HepG2 (cell line): ENCODE measurements around the gene H2AZ2. TPM values are rescaled to one million over a fixed set of nuclear protein-coding genes. Genes with fewer than 3 reads are reported as not detected.
A peak's percentile ranks its signal among the peaks of the same experiment; 100 is the strongest.

Experiments used
- ELF1 ChIP-seq: sonication (generic); formaldehyde crosslinking; IDR thresholded peaks from 2 replicates; pipeline ENCODE4 v1.4.0; 2020; ENCODE audit warnings: missing genetic modification reagents
- FOXA3 ChIP-seq: IDR thresholded peaks from 2 replicates; pipeline ENCODE4 v1.6.1; 2016; ENCODE audit warnings: missing genetic modification reagents, missing compliant biosample characterization
- FOXC1 ChIP-seq: sonication (generic); formaldehyde crosslinking; IDR thresholded peaks from 2 replicates; pipeline ENCODE4 v1.8.0; 2022; ENCODE audit warnings: mild to moderate bottlenecking, missing genetic modification reagents, borderline replicate concordance
- GATAD1 ChIP-seq: IDR thresholded peaks from 2 replicates; pipeline ENCODE4 v1.6.1; 2016; ENCODE audit warnings: missing genetic modification reagents, missing compliant biosample characterization
- GATAD2A ChIP-seq: IDR thresholded peaks from 2 replicates; pipeline ENCODE4 v1.6.1; 2016
- HNRNPL ChIP-seq: fragments of 200-400 bp; formaldehyde crosslinking; IDR thresholded peaks from 2 replicates; pipeline ENCODE4 v1.6.1; 2017; ENCODE audit warnings: mild to moderate bottlenecking, low read depth, low read length
- IKZF5 ChIP-seq: IDR thresholded peaks from 2 replicates; pipeline ENCODE4 v1.6.1; 2018; ENCODE audit warnings: missing genetic modification reagents, mild to moderate bottlenecking, missing compliant biosample characterization
- PATZ1 ChIP-seq: sonication (generic); formaldehyde crosslinking; IDR thresholded peaks from 2 replicates; pipeline ENCODE4 v1.4.0; 2020; ENCODE audit warnings: missing genetic modification reagents
- RBM22 ChIP-seq: fragments of 200-400 bp; formaldehyde crosslinking; optimal IDR thresholded peaks from 2 replicates; pipeline ENCODE3; 2017; ENCODE audit warnings: mild to moderate bottlenecking, low read length, moderate library complexity
- U2AF1 ChIP-seq: fragments of 200-400 bp; formaldehyde crosslinking; optimal IDR thresholded peaks from 2 replicates; pipeline ENCODE3; 2017; ENCODE audit warnings: mild to moderate bottlenecking, low read depth, low read length
- XRCC5 ChIP-seq: fragments of 200-400 bp; formaldehyde crosslinking; optimal IDR thresholded peaks from 2 replicates; pipeline ENCODE3; 2017; ENCODE audit warnings: mild to moderate bottlenecking, low read length
- YEATS4 ChIP-seq: sonication (generic); formaldehyde crosslinking; IDR thresholded peaks from 2 replicates; pipeline ENCODE4 v1.4.0; 2020; ENCODE audit warnings: missing genetic modification reagents, borderline replicate concordance
- ZBTB10 ChIP-seq: sonication (generic); formaldehyde crosslinking; IDR thresholded peaks from 2 replicates; pipeline ENCODE4 v1.4.0; 2020; ENCODE audit warnings: missing genetic modification reagents, borderline replicate concordance
- ZBTB37 ChIP-seq: sonication (generic); formaldehyde crosslinking; IDR thresholded peaks from 2 replicates; pipeline ENCODE4 v1.4.0; 2020; ENCODE audit warnings: mild to moderate bottlenecking, missing genetic modification reagents
- ZEB1 ChIP-seq: IDR thresholded peaks from 2 replicates; pipeline ENCODE4 v1.6.1; 2012; ENCODE audit warnings: mild to moderate bottlenecking, low read depth, inconsistent platforms; ENCODE audit not compliant: insufficient replicate concordance
- ZNF749 ChIP-seq: sonication (generic); formaldehyde crosslinking; IDR thresholded peaks from 2 replicates; pipeline ENCODE4 v1.8.0; 2022; ENCODE audit warnings: mild to moderate bottlenecking, missing genetic modification reagents, moderate library complexity, borderline replicate concordance
- ZZZ3 ChIP-seq: sonication (generic); formaldehyde crosslinking; IDR thresholded peaks from 2 replicates; pipeline ENCODE4 v1.4.0; 2020; ENCODE audit warnings: missing genetic modification reagents, mild to moderate bottlenecking, borderline replicate concordance
- polyA plus RNA-seq, 8 experiments: library from polyadenylated mRNA; depleted of rRNA in 3 of 8; stranded (reverse) in 7 of 8; unstranded in 1 of 8; fragments of >200 nt; fragmentation: Illumina TruSeq in 4 of 8; extraction: Trizol in 4 of 8; gene quantifications; 2 replicates each; pipeline versions ENCODE4 v1.2.1 to v1.2.3, GENCODE V29; 2011 to 2016; ENCODE audit warnings: low read depth in 4 of 8, missing spikeins in 1 of 8, mixed read lengths in 1 of 8; ENCODE audit not compliant: insufficient read depth in 1 of 8
- total RNA-seq, 5 experiments: library from RNA; depleted of rRNA; stranded (reverse); fragments of >200 nt; fragmentation: Illumina TruSeq; extraction: Trizol; gene quantifications; 2 replicates each; pipeline ENCODE4 v1.2.3, GENCODE V29; 2016; ENCODE audit warnings: low read depth in 1 of 5
- TF ChIP-seq, protein P1 (sequence below): IDR thresholded peaks from 2 replicates; pipeline ENCODE4 v1.6.1; 2016; ENCODE audit warnings: mild to moderate bottlenecking, missing biosample characterization, missing genetic modification reagents
- TF ChIP-seq, protein P2 (sequence below): sonication (generic); formaldehyde crosslinking; IDR thresholded peaks from 2 replicates; pipeline ENCODE4 v1.8.0; 2022; ENCODE audit warnings: mild to moderate bottlenecking, missing genetic modification reagents

Gene H2AZ2
- total and polyA plus RNA-seq, 2 of the 13 experiments (the other 11 are each of a cell fraction or from before 2014, with no cell fraction given) = 121 to 223 TPM

GRCh38 chr7:44797329-44798258 is 50.3 kb downstream of the H2AZ2 start (continued):
- TF ChIP-seq ZBTB10 (CRISPR knock-in tag) (no peak), ZNF749 (0 out of 2 replicates have a peak, but pooled peaks have one; percentile 1), U2AF1 (peak; percentile 13), ZEB1 (no peak), HNRNPL (0 out of 2 replicates have a peak, but pooled peaks have one; percentile 48), FOXA3 (peak; percentile 36; the same call in 1 of the 2 replicates), YEATS4 (CRISPR knock-in tag) (no peak), ZZZ3 (no peak), GATAD1 (CRISPR knock-in tag) (peak; percentile 41; the same call in 1 of the 2 replicates), ELF1 (CRISPR knock-in tag) (0 out of 2 replicates have a peak, but pooled peaks have one; percentile 18), GATAD2A (peak; percentile 66), IKZF5 (CRISPR knock-in tag) (no peak; the same call in 1 of the 2 replicates), XRCC5 (peak; percentile 74), RBM22 (peak; percentile 61), FOXC1 (no peak), ZBTB37 (0 out of 2 replicates have a peak, but pooled peaks have one; percentile 22), PATZ1 (CRISPR knock-in tag) (peak; percentile 96)
- TF ChIP-seq, protein P1, sequence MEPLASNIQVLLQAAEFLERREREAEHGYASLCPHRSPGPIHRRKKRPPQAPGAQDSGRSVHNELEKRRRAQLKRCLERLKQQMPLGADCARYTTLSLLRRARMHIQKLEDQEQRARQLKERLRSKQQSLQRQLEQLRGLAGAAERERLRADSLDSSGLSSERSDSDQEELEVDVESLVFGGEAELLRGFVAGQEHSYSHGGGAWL = no peak
- TF ChIP-seq, protein P2, sequence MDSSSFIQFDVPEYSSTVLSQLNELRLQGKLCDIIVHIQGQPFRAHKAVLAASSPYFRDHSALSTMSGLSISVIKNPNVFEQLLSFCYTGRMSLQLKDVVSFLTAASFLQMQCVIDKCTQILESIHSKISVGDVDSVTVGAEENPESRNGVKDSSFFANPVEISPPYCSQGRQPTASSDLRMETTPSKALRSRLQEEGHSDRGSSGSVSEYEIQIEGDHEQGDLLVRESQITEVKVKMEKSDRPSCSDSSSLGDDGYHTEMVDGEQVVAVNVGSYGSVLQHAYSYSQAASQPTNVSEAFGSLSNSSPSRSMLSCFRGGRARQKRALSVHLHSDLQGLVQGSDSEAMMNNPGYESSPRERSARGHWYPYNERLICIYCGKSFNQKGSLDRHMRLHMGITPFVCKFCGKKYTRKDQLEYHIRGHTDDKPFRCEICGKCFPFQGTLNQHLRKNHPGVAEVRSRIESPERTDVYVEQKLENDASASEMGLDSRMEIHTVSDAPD = 0 out of 2 replicates have a peak, but pooled peaks have one; percentile 46
